Ishikawa (cell line): ENCODE results near the gene VASN.

Experiments
- CEBPB ChIP-seq: IDR thresholded peaks from 2 replicates; pipeline ENCODE4 v1.6.1; 2012
- CREB1 ChIP-seq: IDR thresholded peaks from 2 replicates; pipeline ENCODE4 v1.6.1; 2012; ENCODE audit warnings: low read depth
- EGR1 ChIP-seq: IDR thresholded peaks from 2 replicates; pipeline ENCODE4 v1.6.1; 2012
- EP300 ChIP-seq: IDR thresholded peaks from 2 replicates; pipeline ENCODE4 v1.6.1; 2012; ENCODE audit warnings: borderline replicate concordance
- YY1 ChIP-seq: IDR thresholded peaks from 2 replicates; pipeline ENCODE4 v1.6.1; 2012; ENCODE audit warnings: low read depth
- TF ChIP-seq, protein P1 (sequence below): IDR thresholded peaks from 2 replicates; pipeline ENCODE4 v1.6.1; 2012
- TF ChIP-seq, protein P2 (sequence below): IDR thresholded peaks from 2 replicates; pipeline ENCODE4 v1.6.1; 2012; ENCODE audit warnings: low read depth, mild to moderate bottlenecking

GRCh38 chr16:4425378-4426020, 53.9 kb downstream of the VASN start, which contains the start of gene DNAJA3:
- TF ChIP-seq, protein P1, sequence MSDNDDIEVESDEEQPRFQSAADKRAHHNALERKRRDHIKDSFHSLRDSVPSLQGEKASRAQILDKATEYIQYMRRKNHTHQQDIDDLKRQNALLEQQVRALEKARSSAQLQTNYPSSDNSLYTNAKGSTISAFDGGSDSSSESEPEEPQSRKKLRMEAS: peak; percentile 91
- peak; percentile 31; the same call in 1 of the 2 replicates for TF ChIP-seq CEBPB
- TF ChIP-seq EP300: no peak
- TF ChIP-seq CREB1: peak; percentile 78
- TF ChIP-seq, protein P2, sequence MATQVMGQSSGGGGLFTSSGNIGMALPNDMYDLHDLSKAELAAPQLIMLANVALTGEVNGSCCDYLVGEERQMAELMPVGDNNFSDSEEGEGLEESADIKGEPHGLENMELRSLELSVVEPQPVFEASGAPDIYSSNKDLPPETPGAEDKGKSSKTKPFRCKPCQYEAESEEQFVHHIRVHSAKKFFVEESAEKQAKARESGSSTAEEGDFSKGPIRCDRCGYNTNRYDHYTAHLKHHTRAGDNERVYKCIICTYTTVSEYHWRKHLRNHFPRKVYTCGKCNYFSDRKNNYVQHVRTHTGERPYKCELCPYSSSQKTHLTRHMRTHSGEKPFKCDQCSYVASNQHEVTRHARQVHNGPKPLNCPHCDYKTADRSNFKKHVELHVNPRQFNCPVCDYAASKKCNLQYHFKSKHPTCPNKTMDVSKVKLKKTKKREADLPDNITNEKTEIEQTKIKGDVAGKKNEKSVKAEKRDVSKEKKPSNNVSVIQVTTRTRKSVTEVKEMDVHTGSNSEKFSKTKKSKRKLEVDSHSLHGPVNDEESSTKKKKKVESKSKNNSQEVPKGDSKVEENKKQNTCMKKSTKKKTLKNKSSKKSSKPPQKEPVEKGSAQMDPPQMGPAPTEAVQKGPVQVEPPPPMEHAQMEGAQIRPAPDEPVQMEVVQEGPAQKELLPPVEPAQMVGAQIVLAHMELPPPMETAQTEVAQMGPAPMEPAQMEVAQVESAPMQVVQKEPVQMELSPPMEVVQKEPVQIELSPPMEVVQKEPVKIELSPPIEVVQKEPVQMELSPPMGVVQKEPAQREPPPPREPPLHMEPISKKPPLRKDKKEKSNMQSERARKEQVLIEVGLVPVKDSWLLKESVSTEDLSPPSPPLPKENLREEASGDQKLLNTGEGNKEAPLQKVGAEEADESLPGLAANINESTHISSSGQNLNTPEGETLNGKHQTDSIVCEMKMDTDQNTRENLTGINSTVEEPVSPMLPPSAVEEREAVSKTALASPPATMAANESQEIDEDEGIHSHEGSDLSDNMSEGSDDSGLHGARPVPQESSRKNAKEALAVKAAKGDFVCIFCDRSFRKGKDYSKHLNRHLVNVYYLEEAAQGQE: no peak
- 0 out of 2 replicates have a peak, but pooled peaks have one; percentile 17 for TF ChIP-seq EGR1
- TF ChIP-seq YY1: peak; percentile 96
